Colonic mucosa (tissue), 4 donors: ENCODE measurements around the gene ORC4. TPM values are rescaled to one million over a fixed set of nuclear protein-coding genes. Genes with fewer than 3 reads are reported as not detected.

Experiments
- DNase-seq: peaks from one replicate; pipeline ENCODE4 v3.0.0-alpha.2; 2020
- H3K27ac ChIP-seq: fragments of 200-600 bp; one replicate; pipeline ENCODE4 v1.8.0; 2021
- H3K27me3 ChIP-seq: fragments of 200-600 bp; one replicate; pipeline ENCODE4 v1.8.0; 2021
- H3K36me3 ChIP-seq: fragments of 200-600 bp; one replicate; pipeline ENCODE4 v1.8.0; 2021
- H3K4me1 ChIP-seq: fragments of 200-600 bp; one replicate; pipeline ENCODE4 v1.8.0; 2021; ENCODE audit warnings: mild to moderate bottlenecking
- H3K4me3 ChIP-seq: fragments of 200-600 bp; one replicate; pipeline ENCODE4 v1.8.0; 2021
- H3K9ac ChIP-seq, 2 donors: one replicate each; pipeline ENCODE4 v1.7.0; 2013; ENCODE audit warnings: control low read depth in 2 of 2, low read depth in 2 of 2, low read length in 2 of 2
- H3K9me3 ChIP-seq: fragments of 200-600 bp; one replicate; pipeline ENCODE4 v1.8.0; 2021
- CTCF ChIP-seq: fragments of 200-600 bp; IDR thresholded peaks from one replicate; pipeline ENCODE4 v1.8.0; 2022; ENCODE audit warnings: antibody characterized with exemption, mild to moderate bottlenecking
- intact Hi-C: fragments of 100-400 bp; cut with DNase I; formaldehyde crosslinking; loops from one replicate; pipeline ENCODE4 v1.14.1; 2022
- total RNA-seq, 2 donors: library from RNA; stranded (reverse); fragmentation: NEBNext Ultra II Directional in 1 of 2; extraction: Animal tissue kit (Norgen Biotek cat#: 25700) in 1 of 2; gene quantifications; one replicate each; pipeline ENCODE4 v1.2.1, GENCODE V29; 2021
- donor health status: healthy.
- donor health status: DM: no; HTN: no; CAD: no.
- donor health status: DM: no; HTN: no; CAD: no.

Gene ORC4
- total RNA-seq, 2 donors from 2014 or later, result 42.0 to 42.3 TPM

- no peaks in the 10 kb centered on the region for H3K27me3 ChIP-seq
- no peak overlapping the region for H3K27ac ChIP-seq
- no peak for DNase-seq
- no peak overlapping the region for H3K9ac ChIP-seq
- no peaks in the 10 kb centered on the region for H3K4me1 ChIP-seq
- H3K36me3 ChIP-seq, result no peaks in the 10 kb centered on the region
- intact Hi-C loops, result no loop called here
- H3K4me3 ChIP-seq, result no peak overlapping the region
- TF ChIP-seq CTCF, result peak; percentile 27
- no peaks in the 10 kb centered on the region for H3K9me3 ChIP-seq
Observed at GRCh38 chr2:147989809-147990403, 30.6 kb downstream of the ORC4 start.

GRCh38 chr2:147989102-147989501, 31.4 kb downstream of the ORC4 start:
- Histone ChIP-seq H3K4me1 (no peaks in the 10 kb centered on the region), H3K9me3 (no peaks in the 10 kb centered on the region), H3K27ac (no peak overlapping the region), H3K4me3 (no peak overlapping the region), H3K27me3 (no peaks in the 10 kb centered on the region), H3K9ac (no peak overlapping the region), H3K36me3 (no peaks in the 10 kb centered on the region)
- TF ChIP-seq CTCF, result no peak
- no peak for DNase-seq
- intact Hi-C loops, result no loop called here

GRCh38 chr2:147980940-147981528, 39.5 kb downstream of the ORC4 start:
- Histone ChIP-seq H3K27ac (no peak overlapping the region), H3K4me3 (no peak overlapping the region), H3K4me1 (no peaks in the 10 kb centered on the region), H3K9ac (no peak overlapping the region), H3K27me3 (no peaks in the 10 kb centered on the region), H3K36me3 (no peaks in the 10 kb centered on the region), H3K9me3 (no peaks in the 10 kb centered on the region)
- TF ChIP-seq CTCF, result no peak
- intact Hi-C loops, result no loop called here
- no peak for DNase-seq

GRCh38 chr2:147977679-147978078, 42.9 kb downstream of the ORC4 start:
- no peaks in the 10 kb centered on the region for H3K27me3 ChIP-seq

GRCh38 chr2:147976102-147976501, 44.4 kb downstream of the ORC4 start:
- Histone ChIP-seq H3K36me3 (no peaks in the 10 kb centered on the region), H3K9me3 (no peaks in the 10 kb centered on the region), H3K4me3 (no peak overlapping the region), H3K27ac (no peak overlapping the region), H3K9ac (no peak overlapping the region), H3K4me1 (no peaks in the 10 kb centered on the region), H3K27me3 (no peaks in the 10 kb centered on the region)
- no peak for TF ChIP-seq CTCF
- intact Hi-C loops, result no loop called here
- no peak for DNase-seq

More at GRCh38 chr2:147977679-147978078, 42.9 kb downstream of the ORC4 start:
- H3K4me3 ChIP-seq, result no peak overlapping the region
- no peak for DNase-seq
- no peaks in the 10 kb centered on the region for H3K9me3 ChIP-seq
- no peak overlapping the region for H3K27ac ChIP-seq
- intact Hi-C loops, result no loop called here
- no peak for TF ChIP-seq CTCF
- no peak overlapping the region for H3K9ac ChIP-seq
- H3K36me3 ChIP-seq, result no peaks in the 10 kb centered on the region
- H3K4me1 ChIP-seq, result no peaks in the 10 kb centered on the region
